SK-N-SH treated with all-trans-retinoic acid at 6 μM for 48 hours (cell line): ENCODE measurements around the gene LONP1.

Experiments used
- ATAC-seq: fragments of 200-7000 bp; cut with Tn5 transposase; 3 replicates; pipeline ENCODE4 v1.9.1; 2020; ENCODE audit warnings: mild to moderate bottlenecking, moderate library complexity
- ARNTL ChIP-seq: fragments of 450-650 bp; formaldehyde crosslinking; IDR thresholded peaks from 2 replicates; pipeline ENCODE4 v1.5.0; 2020; ENCODE audit warnings: low read depth, mild to moderate bottlenecking, moderate library complexity, borderline replicate concordance
- BACH2 ChIP-seq: fragments of 250-450 bp; sonication (Bioruptor Pico); IDR thresholded peaks from 2 replicates; pipeline ENCODE4 v1.9.0; 2021; ENCODE audit warnings: mild to moderate bottlenecking, borderline replicate concordance
- CREB5 ChIP-seq: fragments of 250-450 bp; sonication (Bioruptor Pico); IDR thresholded peaks from 2 replicates; pipeline ENCODE4 v1.5.1; 2020; ENCODE audit warnings: low read depth, mild to moderate bottlenecking, moderate library complexity
- CSDC2 ChIP-seq: fragments of 250-450 bp; sonication (Bioruptor Pico); IDR thresholded peaks from 2 replicates; pipeline ENCODE4 v1.5.0; 2020; ENCODE audit warnings: mild to moderate bottlenecking, moderate library complexity
- CSRNP3 ChIP-seq: fragments of 250-450 bp; sonication (Bioruptor Pico); IDR thresholded peaks from 2 replicates; pipeline ENCODE4 v1.5.1; 2021; ENCODE audit warnings: mild to moderate bottlenecking, moderate library complexity
- ESRRG ChIP-seq: fragments of 250-450 bp; sonication (Bioruptor Pico); IDR thresholded peaks from 2 replicates; pipeline ENCODE4 v1.6.1; 2021; ENCODE audit warnings: mild to moderate bottlenecking
- GLIS3 ChIP-seq: fragments of 250-450 bp; sonication (Bioruptor Pico); IDR thresholded peaks from 2 replicates; pipeline ENCODE4 v1.5.0; 2020; ENCODE audit warnings: mild to moderate bottlenecking, moderate library complexity
- ISL1 ChIP-seq: fragments of 250-450 bp; sonication (Bioruptor Pico); IDR thresholded peaks from 2 replicates; pipeline ENCODE4 v2.1.2; 2022; ENCODE audit warnings: mild to moderate bottlenecking, moderate library complexity
- OSR1 ChIP-seq: fragments of 250-450 bp; sonication (Bioruptor Pico); IDR thresholded peaks from 2 replicates; pipeline ENCODE4 v1.8.0; 2022; ENCODE audit warnings: moderate library complexity, mild to moderate bottlenecking, inconsistent platforms
- PATZ1 ChIP-seq: fragments of 250-450 bp; sonication (Bioruptor Pico); IDR thresholded peaks from 2 replicates; pipeline ENCODE4 v1.8.0; 2020; ENCODE audit warnings: mild to moderate bottlenecking, moderate library complexity, borderline replicate concordance
- POU6F1 ChIP-seq: fragments of 250-450 bp; sonication (Bioruptor Pico); IDR thresholded peaks from 2 replicates; pipeline ENCODE4 v1.8.0; 2021; ENCODE audit warnings: low read depth, mild to moderate bottlenecking, moderate library complexity, borderline replicate concordance
- PPARA ChIP-seq: fragments of 250-450 bp; sonication (Bioruptor Pico); IDR thresholded peaks from 2 replicates; pipeline ENCODE4 v1.5.0; 2020; ENCODE audit warnings: mild to moderate bottlenecking, borderline replicate concordance
- RARB ChIP-seq: fragments of 250-450 bp; sonication (Bioruptor Pico); IDR thresholded peaks from 2 replicates; pipeline ENCODE4 v1.8.0; 2021; ENCODE audit warnings: mild to moderate bottlenecking, moderate library complexity
- SNAI2 ChIP-seq: fragments of 250-450 bp; sonication (Bioruptor Pico); IDR thresholded peaks from 2 replicates; pipeline ENCODE4 v1.5.0; 2020; ENCODE audit warnings: mild to moderate bottlenecking, moderate library complexity
- TCF4 ChIP-seq: fragments of 250-450 bp; sonication (Bioruptor Pico); IDR thresholded peaks from 2 replicates; pipeline ENCODE4 v1.8.0; 2021; ENCODE audit warnings: mild to moderate bottlenecking, moderate library complexity, borderline replicate concordance
- TSHZ2 ChIP-seq: fragments of 250-450 bp; sonication (Bioruptor Pico); IDR thresholded peaks from 2 replicates; pipeline ENCODE4 v1.5.0; 2020; ENCODE audit warnings: mild to moderate bottlenecking, moderate library complexity
- ZC3H10 ChIP-seq: fragments of 250-450 bp; sonication (Bioruptor Pico); IDR thresholded peaks from 2 replicates; pipeline ENCODE4 v1.5.1; 2021; ENCODE audit warnings: mild to moderate bottlenecking, moderate library complexity
- ZFP3 ChIP-seq: fragments of 250-450 bp; sonication (Bioruptor Pico); IDR thresholded peaks from 2 replicates; pipeline ENCODE4 v1.5.0; 2020; ENCODE audit warnings: mild to moderate bottlenecking, moderate library complexity
- ZFP30 ChIP-seq: fragments of 450-650 bp; formaldehyde crosslinking; IDR thresholded peaks from 2 replicates; pipeline ENCODE4 v1.5.0; 2022; ENCODE audit warnings: mild to moderate bottlenecking, moderate library complexity
- ZNF565 ChIP-seq: fragments of 450-650 bp; formaldehyde crosslinking; conservative IDR thresholded peaks from 2 replicates; pipeline ENCODE4 v1.5.0; 2020; ENCODE audit warnings: low read depth, mild to moderate bottlenecking, moderate library complexity
- ZNF70 ChIP-seq: fragments of 450-650 bp; formaldehyde crosslinking; IDR thresholded peaks from 2 replicates; pipeline ENCODE4 v1.5.0; 2020; ENCODE audit warnings: mild to moderate bottlenecking, moderate library complexity
- ZNF8 ChIP-seq: fragments of 450-650 bp; formaldehyde crosslinking; IDR thresholded peaks from 2 replicates; pipeline ENCODE4 v1.5.0; 2020; ENCODE audit warnings: mild to moderate bottlenecking, moderate library complexity

LONP1 gene

GRCh38 chr19:5665781-5666513 is 54.0 kb downstream of the LONP1 start:
- TF ChIP-seq RARB (no peak), OSR1 (CRISPR knock-in tag) (no peak), PATZ1 (no peak), BACH2 (CRISPR knock-in tag) (no peak), CREB5 (CRISPR knock-in tag) (no peak), GLIS3 (CRISPR knock-in tag) (no peak), PPARA (no peak), CSRNP3 (no peak), ZC3H10 (CRISPR knock-in tag) (no peak), ZNF8 (no peak), TCF4 (CRISPR knock-in tag) (no peak), SNAI2 (CRISPR knock-in tag) (no peak), CSDC2 (no peak), ZFP30 (CRISPR knock-in tag) (no peak), POU6F1 (CRISPR knock-in tag) (no peak), TSHZ2 (CRISPR knock-in tag) (no peak), ZFP3 (CRISPR knock-in tag) (no peak), ARNTL (CRISPR knock-in tag) (no peak), ESRRG (no peak), ZNF565 (CRISPR knock-in tag) (no peak)
- ATAC-seq, result peak; percentile 53; the same call in 2 of the 3 replicates

GRCh38 chr19:5664515-5664914 is 55.4 kb downstream of the LONP1 start:
- TF ChIP-seq CSRNP3 (no peak), BACH2 (CRISPR knock-in tag) (no peak), ISL1 (CRISPR knock-in tag) (no peak), ZNF70 (no peak), PPARA (no peak), ZFP3 (CRISPR knock-in tag) (no peak), RARB (no peak), OSR1 (CRISPR knock-in tag) (no peak), GLIS3 (CRISPR knock-in tag) (no peak), CREB5 (CRISPR knock-in tag) (no peak)
- ATAC-seq, result no peak
